Neural cell (in vitro differentiated cells): ENCODE data around the gene HECTD1. TPM values are rescaled to one million over a fixed set of nuclear protein-coding genes. Genes with fewer than 3 reads are reported as not detected.

Experiments
- H2AFZ ChIP-seq: fragments of 200-600, 300-800 bp; sonication (generic), shearing (Covaris generic); 2 replicates; pipeline ENCODE4 v1.6.0; 2014; ENCODE audit warnings: low read depth, mild to moderate bottlenecking, antibody characterized with exemption, low read length, moderate library complexity
- H3F3A ChIP-seq: fragments of 200-600 bp; shearing (Covaris generic); 2 replicates; pipeline ENCODE4 v1.6.1; 2016; ENCODE audit warnings: mild to moderate bottlenecking, moderate library complexity, mixed read lengths, antibody characterized with exemption, low read length; ENCODE audit not compliant: insufficient read depth, poor library complexity, severe bottlenecking
- H3K27ac ChIP-seq: fragments of 200-600, 300-800 bp; sonication (generic), shearing (Covaris generic); 2 replicates; pipeline ENCODE4 v1.5.1; 2014; ENCODE audit warnings: mild to moderate bottlenecking, low read length, moderate library complexity
- H3K27me3 ChIP-seq: fragments of 300-800, 200-600 bp; sonication (generic), shearing (Covaris generic); 2 replicates; pipeline ENCODE4 v1.6.0; 2014; ENCODE audit warnings: mild to moderate bottlenecking, low read depth, low read length, moderate library complexity; ENCODE audit not compliant: insufficient read depth
- H3K36me3 ChIP-seq: fragments of 300-800, 200-600 bp; sonication (generic), shearing (Covaris generic); 2 replicates; pipeline ENCODE4 v1.5.1; 2014; ENCODE audit warnings: mild to moderate bottlenecking, antibody characterized with exemption, low read length, moderate library complexity; ENCODE audit not compliant: insufficient read depth
- H3K4me2 ChIP-seq: fragments of 300-800, 200-600 bp; sonication (generic), shearing (Covaris generic); 2 replicates; pipeline ENCODE4 v1.6.0; 2014; ENCODE audit warnings: mild to moderate bottlenecking, low read length
- H3K4me3 ChIP-seq: fragments of 300-800, 200-600 bp; sonication (generic), shearing (Covaris generic); 2 replicates; pipeline ENCODE4 v1.5.1; 2014; ENCODE audit warnings: mild to moderate bottlenecking, low read length, moderate library complexity
- H3K79me2 ChIP-seq: fragments of 200-600 bp; shearing (Covaris generic); replicated peaks from 2 replicates; pipeline ENCODE4 v1.6.0; 2014; ENCODE audit warnings: mild to moderate bottlenecking, low read length, moderate library complexity; ENCODE audit not compliant: insufficient read depth
- H3K9ac ChIP-seq: fragments of 300-800, 200-600 bp; sonication (generic), shearing (Covaris generic); 2 replicates; pipeline ENCODE4 v1.6.1; 2016; ENCODE audit warnings: mild to moderate bottlenecking, low read length, mixed read lengths
- H3K9me2 ChIP-seq: fragments of 200-600 bp; shearing (Covaris generic); 2 replicates; pipeline ENCODE4 v1.6.1; 2016; ENCODE audit warnings: mild to moderate bottlenecking, low read length, mixed read lengths; ENCODE audit not compliant: insufficient read depth
- H3K9me3 ChIP-seq: fragments of 200-600, 300-800 bp; sonication (generic), shearing (Covaris generic); 2 replicates; pipeline ENCODE4 v1.6.1; 2016; ENCODE audit warnings: mild to moderate bottlenecking, mixed run types, low read length, moderate library complexity, mixed read lengths
- H4K20me1 ChIP-seq: fragments of 200-600 bp; shearing (Covaris generic); 2 replicates; pipeline ENCODE4 v1.6.1; 2016; ENCODE audit warnings: mild to moderate bottlenecking, mixed run types; ENCODE audit not compliant: insufficient read depth
- EP300 ChIP-seq: fragments of 450-650 bp; conservative IDR thresholded peaks from 2 replicates; pipeline ENCODE4 v1.6.1; 2014; ENCODE audit warnings: antibody characterized with exemption, mild to moderate bottlenecking, moderate library complexity; ENCODE audit not compliant: poor library complexity, severe bottlenecking
- EZH2 ChIP-seq: fragments of 200-600, 300-800 bp; shearing (Covaris generic), sonication (generic); IDR thresholded peaks from 2 replicates; pipeline ENCODE4 v1.6.1; 2014; ENCODE audit warnings: antibody characterized with exemption, low read length, borderline replicate concordance, mild to moderate bottlenecking; ENCODE audit not compliant: insufficient read depth, poor library complexity, severe bottlenecking
- MXI1 ChIP-seq: fragments of 450-650 bp; conservative IDR thresholded peaks from 2 replicates; pipeline ENCODE4 v1.6.1; 2014; ENCODE audit warnings: antibody characterized with exemption, mild to moderate bottlenecking; ENCODE audit not compliant: poor library complexity, severe bottlenecking
- POLR2AphosphoS5 ChIP-seq: IDR thresholded peaks from 2 replicates; pipeline ENCODE4 v1.6.1; 2012
- RAD21 ChIP-seq: fragments of 450-650 bp; conservative IDR thresholded peaks from 2 replicates; pipeline ENCODE4 v1.6.1; 2014; ENCODE audit warnings: antibody characterized with exemption, mild to moderate bottlenecking, moderate library complexity
- REST ChIP-seq: IDR thresholded peaks from 2 replicates; pipeline ENCODE4 v1.6.1; 2012; ENCODE audit warnings: borderline replicate concordance
- SMC3 ChIP-seq: fragments of 450-650 bp; conservative IDR thresholded peaks from 2 replicates; pipeline ENCODE4 v1.6.1; 2014; ENCODE audit warnings: antibody characterized with exemption, mild to moderate bottlenecking, moderate library complexity; ENCODE audit not compliant: poor library complexity
- TAF1 ChIP-seq: IDR thresholded peaks from 2 replicates; pipeline ENCODE4 v1.6.1; 2012; ENCODE audit warnings: low read depth
- polyA plus RNA-seq: library from polyadenylated mRNA; depleted of rRNA; stranded (reverse); fragments of >200 nt; gene quantifications from 2 replicates; pipeline ENCODE4 v1.2.3, GENCODE V29; 2014
- TF ChIP-seq, protein P1 (sequence below): fragments of 450-650 bp; IDR thresholded peaks from 2 replicates; pipeline ENCODE4 v1.5.1; 2014; ENCODE audit warnings: antibody characterized with exemption, mild to moderate bottlenecking, moderate library complexity; ENCODE audit not compliant: poor library complexity, severe bottlenecking

HECTD1 gene
- polyA plus RNA-seq, 1 donor from 2014 or later, result 144 TPM

GRCh38 chr14:31122921-31123320 lies 84.7 kb downstream of the HECTD1 start:
- no peaks in the 10 kb centered on the region for H3F3A ChIP-seq
- H4K20me1 ChIP-seq, result no peaks in the 10 kb centered on the region
- H3K9me3 ChIP-seq, result no peaks in the 10 kb centered on the region
- H3K36me3 ChIP-seq, result peaks cover 19% of the 10 kb centered on the region
- no peak overlapping the region for H3K4me2 ChIP-seq
- TF ChIP-seq POLR2AphosphoS5 (no peak), TAF1 (no peak), RAD21 (no peak), SMC3 (no peak)
- TF ChIP-seq, protein P1, sequence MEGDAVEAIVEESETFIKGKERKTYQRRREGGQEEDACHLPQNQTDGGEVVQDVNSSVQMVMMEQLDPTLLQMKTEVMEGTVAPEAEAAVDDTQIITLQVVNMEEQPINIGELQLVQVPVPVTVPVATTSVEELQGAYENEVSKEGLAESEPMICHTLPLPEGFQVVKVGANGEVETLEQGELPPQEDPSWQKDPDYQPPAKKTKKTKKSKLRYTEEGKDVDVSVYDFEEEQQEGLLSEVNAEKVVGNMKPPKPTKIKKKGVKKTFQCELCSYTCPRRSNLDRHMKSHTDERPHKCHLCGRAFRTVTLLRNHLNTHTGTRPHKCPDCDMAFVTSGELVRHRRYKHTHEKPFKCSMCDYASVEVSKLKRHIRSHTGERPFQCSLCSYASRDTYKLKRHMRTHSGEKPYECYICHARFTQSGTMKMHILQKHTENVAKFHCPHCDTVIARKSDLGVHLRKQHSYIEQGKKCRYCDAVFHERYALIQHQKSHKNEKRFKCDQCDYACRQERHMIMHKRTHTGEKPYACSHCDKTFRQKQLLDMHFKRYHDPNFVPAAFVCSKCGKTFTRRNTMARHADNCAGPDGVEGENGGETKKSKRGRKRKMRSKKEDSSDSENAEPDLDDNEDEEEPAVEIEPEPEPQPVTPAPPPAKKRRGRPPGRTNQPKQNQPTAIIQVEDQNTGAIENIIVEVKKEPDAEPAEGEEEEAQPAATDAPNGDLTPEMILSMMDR, result no peak
- H3K4me3 ChIP-seq, result no peak overlapping the region
- no peaks in the 10 kb centered on the region for H3K9me2 ChIP-seq
- no peak overlapping the region for H3K9ac ChIP-seq
- no peak overlapping the region for H2AFZ ChIP-seq
- no peaks in the 10 kb centered on the region for H3K27me3 ChIP-seq
- H3K79me2 ChIP-seq, result no peaks in the 10 kb centered on the region
- no peak overlapping the region for H3K27ac ChIP-seq

DNA sequence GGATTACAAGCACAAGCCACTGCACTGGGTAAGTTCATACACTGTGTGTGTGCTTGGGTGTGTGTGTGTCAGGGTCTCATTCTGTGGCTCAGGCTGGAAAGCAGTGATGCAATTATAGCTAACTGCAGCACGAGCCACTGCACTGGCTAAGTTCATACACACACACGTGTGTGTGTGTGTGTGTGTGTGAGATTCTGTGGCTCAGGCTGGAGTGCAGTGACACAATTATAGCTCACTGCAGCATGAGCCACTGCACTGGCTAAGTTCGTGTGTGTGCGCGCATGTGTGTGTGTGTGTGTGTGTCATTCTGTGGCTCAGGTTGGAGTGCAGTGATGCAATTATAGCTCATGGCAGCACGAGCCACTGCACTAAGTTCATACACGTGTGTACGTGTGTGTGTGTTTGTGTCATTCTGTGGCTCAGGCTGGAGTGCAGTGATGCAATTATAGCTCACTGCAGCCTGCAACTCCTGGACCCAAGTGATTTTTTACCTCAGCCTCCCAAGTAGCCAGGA lies 85.4 kb downstream of the HECTD1 start:
- TF ChIP-seq TAF1 (no peak), SMC3 (no peak), RAD21 (no peak), EZH2 (no peak), POLR2AphosphoS5 (no peak)
- TF ChIP-seq, protein P1, result no peak
- Histone ChIP-seq H3K4me2 (no peak overlapping the region), H3K9me3 (no peaks in the 10 kb centered on the region), H3K36me3 (peaks cover 19% of the 10 kb centered on the region), H3K27ac (no peak overlapping the region), H4K20me1 (no peaks in the 10 kb centered on the region), H3K27me3 (no peaks in the 10 kb centered on the region), H2AFZ (no peak overlapping the region), H3K9me2 (no peaks in the 10 kb centered on the region), H3K9ac (no peak overlapping the region), H3K79me2 (no peaks in the 10 kb centered on the region), H3F3A (no peaks in the 10 kb centered on the region), H3K4me3 (no peak overlapping the region)

DNA sequence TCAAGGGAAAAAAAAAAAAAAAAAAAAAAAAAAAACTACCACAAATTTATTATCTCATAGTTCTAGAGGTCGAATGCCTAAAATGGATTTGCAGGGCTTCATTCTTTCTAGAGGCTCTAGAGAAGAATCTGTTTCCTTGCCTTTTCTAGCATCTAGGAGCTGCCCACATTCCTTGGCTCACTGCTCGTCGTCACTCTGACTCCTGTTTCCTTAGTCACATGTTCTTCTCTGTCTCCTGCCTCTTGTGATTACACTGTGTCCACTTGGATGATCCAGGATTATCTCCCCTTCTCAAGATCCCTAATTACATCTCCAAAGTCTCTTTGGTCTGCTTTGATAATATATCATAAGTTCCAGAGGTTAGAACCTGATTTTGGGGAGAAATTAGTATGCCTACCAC lies 88.7 kb downstream of the HECTD1 start:
- H3K27me3 ChIP-seq, result no peaks in the 10 kb centered on the region

More for the DNA sequence above, 88.7 kb downstream of the HECTD1 start:
- no peak overlapping the region for H3K4me2 ChIP-seq
- H4K20me1 ChIP-seq, result no peaks in the 10 kb centered on the region
- no peak overlapping the region for H2AFZ ChIP-seq
- H3K79me2 ChIP-seq, result no peaks in the 10 kb centered on the region
- no peak overlapping the region for H3K27ac ChIP-seq
- H3K36me3 ChIP-seq, result peaks cover 16% of the 10 kb centered on the region
- H3K9me2 ChIP-seq, result no peaks in the 10 kb centered on the region
- TF ChIP-seq EP300, result no peak
- no peak for TF ChIP-seq SMC3
- TF ChIP-seq TAF1, result no peak
- no peak for TF ChIP-seq MXI1
- no peak for TF ChIP-seq REST
- no peak for TF ChIP-seq RAD21
- TF ChIP-seq, protein P1, result no peak
- TF ChIP-seq EZH2, result no peak
- TF ChIP-seq POLR2AphosphoS5, result no peak
- no peak overlapping the region for H3K9ac ChIP-seq
- H3K4me3 ChIP-seq, result no peak overlapping the region
- no peaks in the 10 kb centered on the region for H3K9me3 ChIP-seq
- H3F3A ChIP-seq, result no peaks in the 10 kb centered on the region
